HL-60 (cell line): ENCODE data around the gene PCK1.

ENCODE experiments used
- DNase-seq, 2 experiments: peaks; one replicate each; pipeline ENCODE4 v3.0.0-alpha.2; 2010 to 2020; ENCODE audit warnings: low read depth in 1 of 2, low spot score in 1 of 2
- H3K27ac ChIP-seq: fragments of 250-450 bp; sonication (Bioruptor Pico); replicated peaks from 2 replicates; pipeline ENCODE4 v1.5.1; 2020; ENCODE audit warnings: mild to moderate bottlenecking, moderate library complexity
- H3K27me3 ChIP-seq: fragments of 250-450 bp; sonication (Bioruptor Pico); 2 replicates; pipeline ENCODE4 v1.5.1; 2021; ENCODE audit warnings: mild to moderate bottlenecking, moderate library complexity; ENCODE audit not compliant: insufficient read depth, poor library complexity, severe bottlenecking
- H3K4me3 ChIP-seq: replicated peaks from 2 replicates; pipeline ENCODE4 v1.5.1; 2011; ENCODE audit warnings: mild to moderate bottlenecking, control low read depth, low read length; ENCODE audit not compliant: insufficient read depth
- CTCF ChIP-seq: IDR thresholded peaks from one replicate; pipeline ENCODE4 v1.5.1; 2011; ENCODE audit warnings: low read length, control low read depth, inconsistent platforms; ENCODE audit not compliant: insufficient read depth
- GABPA ChIP-seq: IDR thresholded peaks from 2 replicates; pipeline ENCODE4 v1.6.1; 2012; ENCODE audit warnings: low read depth
- POLR2AphosphoS5 ChIP-seq: IDR thresholded peaks from 2 replicates; pipeline ENCODE4 v1.6.1; 2012; ENCODE audit warnings: low read depth
- SPI1 ChIP-seq: IDR thresholded peaks from 2 replicates; pipeline ENCODE4 v1.6.1; 2012; ENCODE audit warnings: low read depth, mild to moderate bottlenecking, borderline replicate concordance
- TF ChIP-seq, protein P1 (sequence below): IDR thresholded peaks from 2 replicates; pipeline ENCODE4 v1.6.1; 2012; ENCODE audit warnings: low read depth; ENCODE audit not compliant: insufficient replicate concordance

PCK1 gene

DNA sequence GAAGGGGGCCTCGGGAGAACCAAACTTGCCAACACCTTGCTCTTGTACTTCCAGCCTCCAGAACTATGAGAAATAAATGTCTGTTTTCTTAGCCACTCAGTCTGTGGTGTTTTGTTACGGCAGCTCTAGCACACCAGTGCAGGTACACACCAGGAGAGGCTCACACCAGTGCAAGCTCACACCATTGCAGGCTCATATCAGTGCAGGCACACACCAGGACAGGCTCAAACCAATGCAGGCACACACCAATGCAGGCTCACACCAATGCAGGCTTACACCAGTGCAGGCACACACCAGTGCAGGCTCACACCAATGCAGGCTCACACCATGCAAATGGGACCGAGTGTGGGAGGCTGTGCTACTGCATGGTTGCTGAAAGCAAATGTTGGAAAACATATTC is 31.1 kb upstream of the PCK1 start:
- no peak for DNase-seq
- Histone ChIP-seq H3K4me3 (no peak overlapping the region), H3K27ac (no peak overlapping the region), H3K27me3 (peaks cover 4% of the 10 kb centered on the region)
- TF ChIP-seq GABPA (no peak), CTCF (no peak), POLR2AphosphoS5 (no peak), SPI1 (no peak)
- TF ChIP-seq, protein P1, sequence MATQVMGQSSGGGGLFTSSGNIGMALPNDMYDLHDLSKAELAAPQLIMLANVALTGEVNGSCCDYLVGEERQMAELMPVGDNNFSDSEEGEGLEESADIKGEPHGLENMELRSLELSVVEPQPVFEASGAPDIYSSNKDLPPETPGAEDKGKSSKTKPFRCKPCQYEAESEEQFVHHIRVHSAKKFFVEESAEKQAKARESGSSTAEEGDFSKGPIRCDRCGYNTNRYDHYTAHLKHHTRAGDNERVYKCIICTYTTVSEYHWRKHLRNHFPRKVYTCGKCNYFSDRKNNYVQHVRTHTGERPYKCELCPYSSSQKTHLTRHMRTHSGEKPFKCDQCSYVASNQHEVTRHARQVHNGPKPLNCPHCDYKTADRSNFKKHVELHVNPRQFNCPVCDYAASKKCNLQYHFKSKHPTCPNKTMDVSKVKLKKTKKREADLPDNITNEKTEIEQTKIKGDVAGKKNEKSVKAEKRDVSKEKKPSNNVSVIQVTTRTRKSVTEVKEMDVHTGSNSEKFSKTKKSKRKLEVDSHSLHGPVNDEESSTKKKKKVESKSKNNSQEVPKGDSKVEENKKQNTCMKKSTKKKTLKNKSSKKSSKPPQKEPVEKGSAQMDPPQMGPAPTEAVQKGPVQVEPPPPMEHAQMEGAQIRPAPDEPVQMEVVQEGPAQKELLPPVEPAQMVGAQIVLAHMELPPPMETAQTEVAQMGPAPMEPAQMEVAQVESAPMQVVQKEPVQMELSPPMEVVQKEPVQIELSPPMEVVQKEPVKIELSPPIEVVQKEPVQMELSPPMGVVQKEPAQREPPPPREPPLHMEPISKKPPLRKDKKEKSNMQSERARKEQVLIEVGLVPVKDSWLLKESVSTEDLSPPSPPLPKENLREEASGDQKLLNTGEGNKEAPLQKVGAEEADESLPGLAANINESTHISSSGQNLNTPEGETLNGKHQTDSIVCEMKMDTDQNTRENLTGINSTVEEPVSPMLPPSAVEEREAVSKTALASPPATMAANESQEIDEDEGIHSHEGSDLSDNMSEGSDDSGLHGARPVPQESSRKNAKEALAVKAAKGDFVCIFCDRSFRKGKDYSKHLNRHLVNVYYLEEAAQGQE: no peak

DNA sequence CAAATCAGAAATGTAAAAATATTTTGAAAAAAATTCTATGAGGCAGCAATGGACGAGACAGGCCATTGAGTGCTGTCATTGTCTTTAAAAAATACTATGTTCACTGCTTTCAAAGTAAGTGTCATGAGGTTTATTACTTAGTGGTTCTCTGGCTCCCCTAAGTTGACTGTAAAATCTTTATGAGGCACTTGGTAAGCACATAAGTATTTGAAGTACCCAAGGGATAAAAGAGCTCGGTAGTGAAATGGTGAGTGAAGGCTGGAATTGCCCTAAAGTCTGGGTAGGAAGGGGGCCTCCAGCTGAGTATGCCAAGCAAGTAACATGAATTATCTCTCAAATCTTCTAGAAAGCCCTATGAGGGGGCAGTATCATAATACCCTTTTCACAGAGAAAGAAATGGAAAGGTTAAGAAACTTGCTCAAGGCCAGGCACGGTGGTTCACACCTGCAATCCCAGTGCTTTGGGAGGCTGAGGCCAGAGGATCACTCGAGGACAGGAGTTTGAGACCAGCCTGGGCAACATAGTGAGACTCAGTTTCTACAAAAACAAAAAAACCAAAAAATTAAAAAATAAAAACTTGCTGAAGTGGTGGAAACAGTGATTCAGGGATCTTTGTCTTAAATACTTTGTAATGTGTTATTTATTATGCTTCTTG is 30.5 kb upstream of the PCK1 start:
- Histone ChIP-seq H3K4me3 (no peak overlapping the region), H3K27ac (no peak overlapping the region), H3K27me3 (peaks cover 4% of the 10 kb centered on the region)
- no peak for TF ChIP-seq SPI1
- TF ChIP-seq GABPA: no peak
- no peak for TF ChIP-seq POLR2AphosphoS5
- TF ChIP-seq, protein P1: no peak
- TF ChIP-seq CTCF: no peak
- no peak for DNase-seq

DNA sequence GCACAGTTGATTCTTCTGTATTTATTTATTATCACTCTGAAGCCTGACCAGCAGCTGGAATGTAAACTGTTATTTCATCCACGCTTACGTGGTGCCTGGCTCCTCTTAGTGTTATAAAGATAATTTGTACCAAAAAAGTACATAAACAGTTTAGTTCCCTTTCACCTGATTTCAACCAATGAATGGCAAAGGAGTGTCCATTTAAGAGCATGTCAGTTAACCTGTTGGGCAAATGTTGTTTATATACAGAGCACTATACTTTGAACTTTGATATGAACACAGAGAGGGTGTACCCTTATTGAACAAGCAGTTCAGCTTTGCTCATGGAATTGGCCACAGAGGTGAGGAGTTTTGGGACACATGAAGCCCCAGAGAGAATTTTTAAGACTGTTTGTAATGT is 28.8 kb upstream of the PCK1 start:
- no peak for DNase-seq
- TF ChIP-seq GABPA (no peak), POLR2AphosphoS5 (no peak), CTCF (no peak), SPI1 (no peak)
- TF ChIP-seq, protein P1: no peak
- H3K4me3 ChIP-seq: no peak overlapping the region
- peaks cover 4% of the 10 kb centered on the region for H3K27me3 ChIP-seq
- H3K27ac ChIP-seq: no peak overlapping the region
